Measurements from ENCODE around the gene OSM. TPM values are rescaled to one million over a fixed set of nuclear protein-coding genes. Genes with fewer than 3 reads are reported as not detected.

The OSM gene
- polyA plus RNA-seq, 2 donors, result 0.22 to 0.63 TPM

GRCh38 chr22:30247561-30247960, 19.1 kb downstream of the OSM start:
- H3K27ac ChIP-seq (ENCODE audit: low read depth in 2 of 2, low read length in 1 of 2), result no peak overlapping the region
- 81 to 87% methylated on average over 11 of the region's 11 CpGs for WGBS, 2 donors
- H3K27me3 ChIP-seq (ENCODE audit: control insufficient read depth in 1 of 2, insufficient read depth in 2 of 2, low read length in 2 of 2), result no peaks in the 10 kb centered on the region
- no peak overlapping the region for H3K4me3 ChIP-seq (ENCODE audit: low read depth in 1 of 2, low read length in 2 of 2)
- H3K9me3 ChIP-seq (ENCODE audit: control insufficient read depth in 2 of 2, insufficient read depth in 1 of 2, low read depth in 1 of 2, low read length in 1 of 2), result no peaks in the 10 kb centered on the region
- peaks cover 4 to 5% of the 10 kb centered on the region in 2 donors for H3K4me1 ChIP-seq (ENCODE audit: control insufficient read depth in 2 of 2, insufficient read depth in 2 of 2, low read length in 1 of 2)
- H3K36me3 ChIP-seq (ENCODE audit: control insufficient read depth in 2 of 2, insufficient read depth in 2 of 2, low read length in 1 of 2), result peaks cover 0 to 4% of the 10 kb centered on the region in 2 donors

GRCh38 chr22:30246814-30247376, 19.8 kb downstream of the OSM start:
- WGBS, 2 donors, result 22 to 26% methylated on average over 15 of the region's 15 CpGs
- Histone ChIP-seq H3K4me1 (ENCODE audit: control insufficient read depth in 2 of 2, insufficient read depth in 2 of 2, low read length in 1 of 2) (peaks cover 3 to 4% of the 10 kb centered on the region in 2 donors), H3K27ac (ENCODE audit: low read depth in 2 of 2, low read length in 1 of 2) (peak overlapping the region in 1 of 2 donors; percentile 13), H3K9me3 (ENCODE audit: control insufficient read depth in 2 of 2, insufficient read depth in 1 of 2, low read depth in 1 of 2, low read length in 1 of 2) (no peaks in the 10 kb centered on the region), H3K36me3 (ENCODE audit: control insufficient read depth in 2 of 2, insufficient read depth in 2 of 2, low read length in 1 of 2) (peaks cover 0 to 4% of the 10 kb centered on the region in 2 donors), H3K27me3 (ENCODE audit: control insufficient read depth in 1 of 2, insufficient read depth in 2 of 2, low read length in 2 of 2) (no peaks in the 10 kb centered on the region), H3K4me3 (ENCODE audit: low read depth in 1 of 2, low read length in 2 of 2) (peak overlapping the region; percentile 51 to 55)

GRCh38 chr22:30245985-30246813, 20.5 kb downstream of the OSM start, which contains the start of gene LIF:
LIF (minus strand) TSS chr22:30246759; CDS start chr22:30246695, 64 bp downstream.
- Histone ChIP-seq H3K27ac (ENCODE audit: low read depth in 2 of 2, low read length in 1 of 2) (peak within 1 kb of the TSS in 1 of 2 donors; percentile 13), H3K36me3 (ENCODE audit: control insufficient read depth in 2 of 2, insufficient read depth in 2 of 2, low read length in 1 of 2) (peaks cover 0 to 4% of the 10 kb centered on the region in 2 donors), H3K9me3 (ENCODE audit: control insufficient read depth in 2 of 2, insufficient read depth in 1 of 2, low read depth in 1 of 2, low read length in 1 of 2) (no peaks in the 10 kb centered on the region), H3K4me3 (ENCODE audit: low read depth in 1 of 2, low read length in 2 of 2) (peak within 1 kb of the TSS; percentile 51 to 55), H3K4me1 (ENCODE audit: control insufficient read depth in 2 of 2, insufficient read depth in 2 of 2, low read length in 1 of 2) (peaks cover 3 to 4% of the 10 kb centered on the region in 2 donors), H3K27me3 (ENCODE audit: control insufficient read depth in 1 of 2, insufficient read depth in 2 of 2, low read length in 2 of 2) (no peaks in the 10 kb centered on the region)
- WGBS, 2 donors, result 1 to 2% methylated on average over 56 to 64 of the region's 64 CpGs

- Histone ChIP-seq H3K27ac (ENCODE audit: low read depth in 2 of 2, low read length in 1 of 2) (peak overlapping the region in 1 of 2 donors; percentile 6), H3K4me1 (ENCODE audit: control insufficient read depth in 2 of 2, insufficient read depth in 2 of 2, low read length in 1 of 2) (peaks cover 0 to 3% of the 10 kb centered on the region in 2 donors), H3K27me3 (ENCODE audit: control insufficient read depth in 1 of 2, insufficient read depth in 2 of 2, low read length in 2 of 2) (no peaks in the 10 kb centered on the region), H3K4me3 (ENCODE audit: low read depth in 1 of 2, low read length in 2 of 2) (peak overlapping the region; percentile 51 to 55), H3K36me3 (ENCODE audit: control insufficient read depth in 2 of 2, insufficient read depth in 2 of 2, low read length in 1 of 2) (peaks cover 0 to 4% of the 10 kb centered on the region in 2 donors), H3K9me3 (ENCODE audit: control insufficient read depth in 2 of 2, insufficient read depth in 1 of 2, low read depth in 1 of 2, low read length in 1 of 2) (no peaks in the 10 kb centered on the region)
- WGBS, 2 donors, result 52 to 57% methylated on average over 15 of the region's 15 CpGs
These were observed 21.3 kb downstream of the OSM start for GRCh38 chr22:30245181-30245984.

DNA sequence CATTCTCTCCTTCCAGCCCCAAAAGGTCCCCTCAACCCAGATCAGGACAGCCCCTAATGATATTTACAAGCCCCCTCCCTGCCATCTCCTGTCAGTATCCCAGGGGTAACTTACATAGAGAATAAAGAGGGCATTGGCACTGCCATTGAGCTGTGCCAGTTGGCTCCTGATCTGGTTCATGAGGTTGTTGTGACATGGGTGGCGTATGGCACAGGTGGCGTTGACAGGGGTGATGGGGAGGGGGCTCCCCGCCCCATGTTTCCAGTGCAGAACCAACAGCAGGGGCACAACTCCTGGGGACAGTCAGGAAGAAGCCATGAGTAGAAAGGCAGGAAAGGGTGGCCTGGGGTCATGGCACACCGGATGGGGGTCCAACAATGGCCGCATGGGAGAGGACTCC, 22.0 kb downstream of the OSM start:
- WGBS, 2 donors, result 92 to 95% methylated on average over 5 of the region's 5 CpGs

GRCh38 chr22:30244066-30244465, 22.6 kb downstream of the OSM start:
- WGBS, 2 donors, result 88 to 90% methylated on average over 10 of the region's 10 CpGs
- Histone ChIP-seq H3K27ac (ENCODE audit: low read depth in 2 of 2, low read length in 1 of 2) (no peak overlapping the region), H3K27me3 (ENCODE audit: control insufficient read depth in 1 of 2, insufficient read depth in 2 of 2, low read length in 2 of 2) (no peaks in the 10 kb centered on the region), H3K9me3 (ENCODE audit: control insufficient read depth in 2 of 2, insufficient read depth in 1 of 2, low read depth in 1 of 2, low read length in 1 of 2) (no peaks in the 10 kb centered on the region), H3K4me3 (ENCODE audit: low read depth in 1 of 2, low read length in 2 of 2) (no peak overlapping the region), H3K36me3 (ENCODE audit: control insufficient read depth in 2 of 2, insufficient read depth in 2 of 2, low read length in 1 of 2) (peaks cover 0 to 4% of the 10 kb centered on the region in 2 donors), H3K4me1 (ENCODE audit: control insufficient read depth in 2 of 2, insufficient read depth in 2 of 2, low read length in 1 of 2) (peaks cover 0 to 3% of the 10 kb centered on the region in 2 donors)

More for the DNA sequence above, 22.0 kb downstream of the OSM start:
- Histone ChIP-seq H3K27me3 (ENCODE audit: control insufficient read depth in 1 of 2, insufficient read depth in 2 of 2, low read length in 2 of 2) (no peaks in the 10 kb centered on the region), H3K36me3 (ENCODE audit: control insufficient read depth in 2 of 2, insufficient read depth in 2 of 2, low read length in 1 of 2) (peaks cover 0 to 4% of the 10 kb centered on the region in 2 donors), H3K4me1 (ENCODE audit: control insufficient read depth in 2 of 2, insufficient read depth in 2 of 2, low read length in 1 of 2) (peaks cover 0 to 3% of the 10 kb centered on the region in 2 donors), H3K4me3 (ENCODE audit: low read depth in 1 of 2, low read length in 2 of 2) (no peak overlapping the region), H3K9me3 (ENCODE audit: control insufficient read depth in 2 of 2, insufficient read depth in 1 of 2, low read depth in 1 of 2, low read length in 1 of 2) (no peaks in the 10 kb centered on the region), H3K27ac (ENCODE audit: low read depth in 2 of 2, low read length in 1 of 2) (no peak overlapping the region)

DNA sequence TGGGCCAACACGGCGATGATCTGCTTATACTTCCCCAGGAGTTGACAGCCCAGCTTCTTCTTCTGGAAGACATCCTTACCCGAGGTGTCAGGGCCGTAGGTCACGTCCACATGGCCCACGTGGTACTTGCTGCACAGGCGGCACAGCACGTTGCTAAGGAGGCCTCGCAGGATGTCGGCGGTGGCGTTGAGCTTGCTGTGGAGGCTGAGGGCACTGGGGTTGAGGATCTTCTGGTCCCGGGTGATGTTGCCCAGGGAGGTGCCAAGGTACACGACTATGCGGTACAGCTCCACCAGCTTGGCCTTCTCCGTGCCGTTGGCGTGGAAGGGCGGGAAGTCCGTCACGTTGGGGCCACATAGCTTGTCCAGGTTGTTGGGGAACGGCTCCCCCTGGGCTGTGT, 23.0 kb downstream of the OSM start:
- Histone ChIP-seq H3K4me3 (ENCODE audit: low read depth in 1 of 2, low read length in 2 of 2) (no peak overlapping the region), H3K4me1 (ENCODE audit: control insufficient read depth in 2 of 2, insufficient read depth in 2 of 2, low read length in 1 of 2) (peaks cover 0 to 5% of the 10 kb centered on the region in 2 donors), H3K27ac (ENCODE audit: low read depth in 2 of 2, low read length in 1 of 2) (no peak overlapping the region), H3K36me3 (ENCODE audit: control insufficient read depth in 2 of 2, insufficient read depth in 2 of 2, low read length in 1 of 2) (peaks cover 0 to 4% of the 10 kb centered on the region in 2 donors), H3K9me3 (ENCODE audit: control insufficient read depth in 2 of 2, insufficient read depth in 1 of 2, low read depth in 1 of 2, low read length in 1 of 2) (no peaks in the 10 kb centered on the region), H3K27me3 (ENCODE audit: control insufficient read depth in 1 of 2, insufficient read depth in 2 of 2, low read length in 2 of 2) (no peaks in the 10 kb centered on the region)
- 91 to 93% methylated on average over 22 of the region's 22 CpGs for WGBS, 2 donors

DNA sequence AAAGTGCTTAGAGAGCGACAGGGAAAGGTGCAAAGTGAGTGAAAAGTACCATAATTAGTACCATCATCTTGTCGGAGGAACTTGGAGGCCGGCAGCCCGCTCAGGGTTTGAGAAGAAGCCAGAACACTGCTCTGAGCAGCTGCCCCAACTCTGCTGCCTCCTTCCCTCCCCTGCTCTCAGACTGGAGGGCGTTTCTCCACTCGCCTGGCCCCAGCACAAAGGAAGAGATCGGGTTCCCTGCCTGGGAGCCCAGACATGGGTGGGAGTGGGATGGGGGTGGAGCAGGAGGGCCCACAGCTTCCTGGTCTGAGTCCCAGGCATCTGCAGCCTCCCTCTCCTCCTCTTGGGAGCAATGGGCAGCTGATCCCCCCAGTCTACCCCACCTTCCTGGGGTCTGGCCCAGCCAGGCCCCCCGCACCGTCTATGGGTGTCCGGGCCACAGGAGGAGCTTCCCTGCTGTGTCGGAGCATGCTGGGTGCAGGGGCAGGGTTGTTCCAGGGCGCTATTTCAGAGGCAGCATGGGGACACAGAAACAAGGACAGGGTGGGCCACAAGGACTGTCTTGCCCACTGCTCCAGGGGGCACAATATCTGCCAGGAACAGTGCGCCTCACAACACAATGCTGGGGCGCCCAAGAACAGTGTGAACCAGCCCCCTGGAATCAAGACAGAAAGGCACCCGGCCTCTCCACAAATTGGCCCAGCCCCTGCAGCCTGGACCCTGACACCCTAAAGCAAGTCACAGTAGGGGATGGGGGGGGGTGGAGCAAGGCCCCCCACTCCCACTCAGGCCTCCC, 24.9 kb downstream of the OSM start:
- peaks cover 0 to 4% of the 10 kb centered on the region in 2 donors for H3K36me3 ChIP-seq (ENCODE audit: control insufficient read depth in 2 of 2, insufficient read depth in 2 of 2, low read length in 1 of 2)
- no peak overlapping the region for H3K4me3 ChIP-seq (ENCODE audit: low read depth in 1 of 2, low read length in 2 of 2)
- 76 to 80% methylated on average over 14 to 15 of the region's 15 CpGs for WGBS, 2 donors
- no peaks in the 10 kb centered on the region for H3K27me3 ChIP-seq (ENCODE audit: control insufficient read depth in 1 of 2, insufficient read depth in 2 of 2, low read length in 2 of 2)
- H3K27ac ChIP-seq (ENCODE audit: low read depth in 2 of 2, low read length in 1 of 2), result no peak overlapping the region
- no peaks in the 10 kb centered on the region for H3K9me3 ChIP-seq (ENCODE audit: control insufficient read depth in 2 of 2, insufficient read depth in 1 of 2, low read depth in 1 of 2, low read length in 1 of 2)
- peaks cover 0 to 5% of the 10 kb centered on the region in 2 donors for H3K4me1 ChIP-seq (ENCODE audit: control insufficient read depth in 2 of 2, insufficient read depth in 2 of 2, low read length in 1 of 2)

Measured in esophagus (tissue), 2 donors.